GM12878 (cell line): ENCODE measurements around the gene IQUB. TPM values are rescaled to one million over a fixed set of nuclear protein-coding genes. Genes with fewer than 3 reads are reported as not detected.

ENCODE experiments used
- ATAC-seq: fragments of 200-7000 bp; cut with Tn5 transposase; 3 replicates; pipeline ENCODE4 v1.9.1; 2020; ENCODE audit warnings: mild to moderate bottlenecking, moderate library complexity
- BruUV-seq: library from RNA; stranded (reverse); fragments of 400-500 nt; replicated peaks from 2 replicates; lab custom pipeline; 2021; lab: Mats Ljungman, UMichigan
- CTCF ChIA-PET: fragments of 300-600 bp; sonication (Branson Sonifier 250); formaldehyde crosslinking; extraction: SDS; loops from one replicate; lab custom pipeline; 2021; ENCODE audit warnings: inconsistent platforms; lab: Yijun Ruan, JAX
- POLR2A ChIA-PET: fragments of 350-600 bp; formaldehyde crosslinking; extraction: SDS; loops from one replicate; lab custom pipeline; 2021; ENCODE audit warnings: inconsistent platforms; lab: Charles Lee
- RAD21 ChIA-PET: fragments of 300-600 bp; sonication (Branson Sonifier 250); formaldehyde crosslinking; loops from one replicate; lab custom pipeline; 2023; ENCODE audit warnings: antibody characterized with exemption; ENCODE audit not compliant: unreplicated experiment; lab: Charles Lee
- SMC1A ChIA-PET: fragments of 300-600 bp; sonication (Branson Sonifier 250); formaldehyde crosslinking; loops from one replicate; lab custom pipeline; 2023; ENCODE audit not compliant: unreplicated experiment, uncharacterized antibody; lab: Charles Lee
- DNase-seq: peaks from one replicate; pipeline ENCODE4 v3.0.0-alpha.2; 2011; ENCODE audit warnings: low read depth, low spot score
- FAIRE-seq: peaks from 3 replicates; lab custom pipeline; 2011; peaks lifted over from hg19 to GRCh38; lab: Jason Lieb, UNC
- H2AFZ ChIP-seq: 2 replicates; pipeline ENCODE4 v1.6.0; 2011; ENCODE audit warnings: low read depth, low read length, control low read depth; ENCODE audit not compliant: control insufficient read depth
- H3K27ac ChIP-seq: 2 replicates; pipeline ENCODE4 v1.5.1; 2011; ENCODE audit warnings: control low read depth; ENCODE audit not compliant: control insufficient read depth, insufficient read depth
- H3K27me3 ChIP-seq, 2 experiments: replicated peaks in 1 of 2; 2 replicates each; pipeline versions ENCODE4 v1.6.0 to v1.6.1; 2011; ENCODE audit warnings: low read length in 1 of 2; ENCODE audit not compliant: control insufficient read depth in 2 of 2, insufficient read depth in 2 of 2
- H3K36me3 ChIP-seq, 2 experiments: 2 replicates each; pipeline ENCODE4 v1.5.1; 2011; ENCODE audit warnings: low read length in 1 of 2; ENCODE audit not compliant: control insufficient read depth in 2 of 2, insufficient read depth in 2 of 2
- H3K4me1 ChIP-seq: 2 replicates; pipeline ENCODE4 v1.6.1; 2011; ENCODE audit warnings: mild to moderate bottlenecking, low read length, moderate library complexity, mixed read lengths; ENCODE audit not compliant: control insufficient read depth, insufficient read depth
- H3K4me2 ChIP-seq: 2 replicates; pipeline ENCODE4 v1.6.0; 2011; ENCODE audit warnings: control low read depth; ENCODE audit not compliant: control insufficient read depth, insufficient read depth
- H3K4me3 ChIP-seq: fragments of 200-600 bp; sonication (generic); 2 replicates; pipeline ENCODE4 v1.5.1; 2016
- H3K79me2 ChIP-seq: 2 replicates; pipeline ENCODE4 v1.6.0; 2011; ENCODE audit warnings: low read length; ENCODE audit not compliant: control insufficient read depth, insufficient read depth
- H3K9ac ChIP-seq: 2 replicates; pipeline ENCODE4 v1.8.0; 2011; ENCODE audit warnings: low read length, control low read depth, mixed read lengths; ENCODE audit not compliant: control insufficient read depth, insufficient read depth
- H3K9me3 ChIP-seq: replicated peaks from 3 replicates; pipeline ENCODE4 v1.5.1; 2011; ENCODE audit warnings: mild to moderate bottlenecking, low read length; ENCODE audit not compliant: control insufficient read depth, insufficient read depth
- H4K20me1 ChIP-seq: 2 replicates; pipeline ENCODE4 v1.6.0; 2011; ENCODE audit not compliant: control insufficient read depth, insufficient read depth
- BMI1 ChIP-seq: fragments of 450-650 bp; IDR thresholded peaks from 2 replicates; pipeline ENCODE4 v1.6.1; 2016; ENCODE audit warnings: mild to moderate bottlenecking, moderate library complexity, borderline replicate concordance
- EZH2 ChIP-seq: IDR thresholded peaks from 2 replicates; pipeline ENCODE4 v1.6.1; 2012; ENCODE audit warnings: low read depth, mild to moderate bottlenecking, control low read depth, inconsistent platforms, low read length, borderline replicate concordance; ENCODE audit not compliant: control insufficient read depth
- GABPA ChIP-seq: IDR thresholded peaks from 2 replicates; pipeline ENCODE4 v1.6.1; 2014; ENCODE audit warnings: antibody characterized with exemption, low read depth, mild to moderate bottlenecking, inconsistent platforms
- HCFC1 ChIP-seq: fragments of 150-350 bp; IDR thresholded peaks from 2 replicates; pipeline ENCODE4 v1.6.1; 2014; ENCODE audit warnings: low read length
- RAD51 ChIP-seq: fragments of 450-650 bp; IDR thresholded peaks from 2 replicates; pipeline ENCODE4 v1.6.1; 2016; ENCODE audit warnings: moderate library complexity, mild to moderate bottlenecking, inconsistent platforms
- SIN3A ChIP-seq: IDR thresholded peaks from 2 replicates; pipeline ENCODE4 v1.6.1; 2012; ENCODE audit warnings: low read depth, low read length, improper control_type of control experiment
- SKIL ChIP-seq: fragments of 450-650 bp; IDR thresholded peaks from 2 replicates; pipeline ENCODE4 v1.6.1; 2017; ENCODE audit warnings: mild to moderate bottlenecking, low read depth, inconsistent platforms; ENCODE audit not compliant: poor library complexity, severe bottlenecking
- SREBF2 ChIP-seq: IDR thresholded peaks from 2 replicates; pipeline ENCODE4 v1.6.1; 2012; ENCODE audit warnings: mild to moderate bottlenecking, low read length
- SRF ChIP-seq, 2 experiments: IDR thresholded peaks; 2 replicates each; pipeline ENCODE4 v1.6.1; 2011; ENCODE audit warnings: low read depth in 2 of 2, low read length in 2 of 2, mild to moderate bottlenecking in 1 of 2, moderate library complexity in 1 of 2
- STAT1 ChIP-seq: fragments of 450-650 bp; conservative IDR thresholded peaks from 2 replicates; pipeline ENCODE4 v1.6.1; 2014; ENCODE audit warnings: antibody characterized with exemption, mild to moderate bottlenecking
- TARDBP ChIP-seq: IDR thresholded peaks from 2 replicates; pipeline ENCODE4 v1.6.1; 2016; ENCODE audit warnings: borderline replicate concordance
- WRNIP1 ChIP-seq: IDR thresholded peaks from 2 replicates; pipeline ENCODE4 v1.6.1; 2011; ENCODE audit warnings: low read depth, low read length, improper control_type of control experiment, borderline replicate concordance
- YBX1 ChIP-seq: fragments of 450-650 bp; IDR thresholded peaks from 2 replicates; pipeline ENCODE4 v1.6.1; 2016; ENCODE audit warnings: antibody characterized with exemption
- ZNF24 ChIP-seq: fragments of 450-650 bp; IDR thresholded peaks from 2 replicates; pipeline ENCODE4 v1.6.1; 2017; ENCODE audit warnings: antibody characterized with exemption, mild to moderate bottlenecking
- WGBS: methylation state at CpG from one replicate; pipeline ENCODE4 v1.1.6; 2016; ENCODE audit warnings: low lambda C conversion rate; ENCODE audit not compliant: insufficient replicate concordance, insufficient coverage; ENCODE audit errors: missing lambda C conversion rate; 5-methylcytosine and 5-hydroxymethylcytosine counted together
- in situ Hi-C: fragments of 300-500 bp; cut with MboI; formaldehyde crosslinking; loops from 9 replicates; pipeline ENCODE4 v1.14.3; 2018; ENCODE audit warnings: mixed read lengths
- intact Hi-C: fragments of 100-400 bp; cut with micrococcal nuclease; formaldehyde crosslinking; loops from one replicate; pipeline ENCODE4 v1.14.2; 2022; ENCODE audit not compliant: unreplicated experiment
- polyA plus RNA-seq, 11 experiments: library from polyadenylated mRNA; depleted of rRNA in 4 of 11; unstranded in 6 of 11; stranded (reverse) in 5 of 11; fragments of >200 nt; fragmentation: Nextera tagmentation in 4 of 11; fragmentation: Illumina TruSeq in 1 of 11; extraction: Ambion mirVana in 4 of 11; extraction: Trizol in 1 of 11; gene quantifications; 1 replicate in 1 of 11; 2 replicates in 10 of 11; pipeline versions ENCODE4 v1.2.1 to v1.2.3, GENCODE V29; 2011 to 2016; ENCODE audit warnings: inconsistent platforms in 2 of 11, missing spikeins in 2 of 11, low read depth in 1 of 11
- total RNA-seq, 4 experiments: library from RNA; depleted of rRNA in 3 of 4; stranded (reverse); fragments of >200 nt in 3 of 4; fragmentation: Illumina TruSeq in 1 of 4; extraction: Trizol in 1 of 4; gene quantifications; 2 replicates each; pipeline versions ENCODE4 v1.2.1 to v1.2.3, GENCODE V29; 2013 to 2021
- TF ChIP-seq, protein P1 (sequence below): fragments of 450-650 bp; formaldehyde crosslinking; IDR thresholded peaks from 2 replicates; pipeline ENCODE4 v1.5.0; 2022; ENCODE audit warnings: mild to moderate bottlenecking, missing genetic modification characterization
- TF ChIP-seq, protein P2 (sequence below): IDR thresholded peaks from 2 replicates; pipeline ENCODE4 v1.6.1; 2011; ENCODE audit warnings: borderline replicate concordance, low read depth, mild to moderate bottlenecking, moderate library complexity, low read length; ENCODE audit not compliant: insufficient read depth, poor library complexity, severe bottlenecking

IQUB gene
- total and polyA plus RNA-seq, 10 of the 15 experiments (the other 5 are each of a cell fraction or from before 2014, with no cell fraction given) = 0.04 to 0.08 TPM; not detected in 8

GRCh38 chr7:123472750-123473445, 61.5 kb downstream of the IQUB start (continued):
- TF ChIP-seq, protein P1, sequence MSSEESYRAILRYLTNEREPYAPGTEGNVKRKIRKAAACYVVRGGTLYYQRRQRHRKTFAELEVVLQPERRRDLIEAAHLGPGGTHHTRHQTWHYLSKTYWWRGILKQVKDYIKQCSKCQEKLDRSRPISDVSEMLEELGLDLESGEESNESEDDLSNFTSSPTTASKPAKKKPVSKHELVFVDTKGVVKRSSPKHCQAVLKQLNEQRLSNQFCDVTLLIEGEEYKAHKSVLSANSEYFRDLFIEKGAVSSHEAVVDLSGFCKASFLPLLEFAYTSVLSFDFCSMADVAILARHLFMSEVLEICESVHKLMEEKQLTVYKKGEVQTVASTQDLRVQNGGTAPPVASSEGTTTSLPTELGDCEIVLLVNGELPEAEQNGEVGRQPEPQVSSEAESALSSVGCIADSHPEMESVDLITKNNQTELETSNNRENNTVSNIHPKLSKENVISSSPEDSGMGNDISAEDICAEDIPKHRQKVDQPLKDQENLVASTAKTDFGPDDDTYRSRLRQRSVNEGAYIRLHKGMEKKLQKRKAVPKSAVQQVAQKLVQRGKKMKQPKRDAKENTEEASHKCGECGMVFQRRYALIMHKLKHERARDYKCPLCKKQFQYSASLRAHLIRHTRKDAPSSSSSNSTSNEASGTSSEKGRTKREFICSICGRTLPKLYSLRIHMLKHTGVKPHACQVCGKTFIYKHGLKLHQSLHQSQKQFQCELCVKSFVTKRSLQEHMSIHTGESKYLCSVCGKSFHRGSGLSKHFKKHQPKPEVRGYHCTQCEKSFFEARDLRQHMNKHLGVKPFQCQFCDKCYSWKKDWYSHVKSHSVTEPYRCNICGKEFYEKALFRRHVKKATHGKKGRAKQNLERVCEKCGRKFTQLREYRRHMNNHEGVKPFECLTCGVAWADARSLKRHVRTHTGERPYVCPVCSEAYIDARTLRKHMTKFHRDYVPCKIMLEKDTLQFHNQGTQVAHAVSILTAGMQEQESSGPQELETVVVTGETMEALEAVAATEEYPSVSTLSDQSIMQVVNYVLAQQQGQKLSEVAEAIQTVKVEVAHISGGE = no peak
- TF ChIP-seq YBX1 = no peak

DNA sequence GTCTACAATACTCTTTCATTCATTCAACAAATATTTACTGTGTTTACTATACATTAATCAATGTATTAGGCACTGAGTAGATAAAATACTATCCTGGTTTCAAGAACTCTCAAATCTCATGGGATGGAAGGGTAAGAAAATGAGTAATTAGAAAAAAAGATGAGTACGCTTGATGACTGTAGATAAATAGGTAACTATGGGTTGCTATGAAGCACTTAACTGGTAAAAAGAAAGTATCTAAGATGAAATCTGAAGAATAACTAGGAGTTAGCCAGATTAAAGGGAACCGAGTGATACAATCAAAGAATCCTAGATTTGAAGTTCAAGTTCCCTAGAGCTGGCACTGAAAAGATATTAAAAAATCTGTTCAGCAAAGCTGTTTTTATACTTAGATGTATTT, 62.1 kb downstream of the IQUB start:
- no peaks in the 10 kb centered on the region for H3K27me3 ChIP-seq
- CTCF ChIA-PET = interaction anchor here (1.7 kb wide), 1 partner anchor 21 kb away, joined by 10 read pairs; no protein-coding TSS in a partner anchor
- no peak overlapping the region for H3K27ac ChIP-seq
- no TSS peak for BruUV-seq
- H3K4me1 ChIP-seq = no peaks in the 10 kb centered on the region
- RAD21 ChIA-PET = no interaction called here
- intact Hi-C loops = no loop called here
- no peaks in the 10 kb centered on the region for H4K20me1 ChIP-seq
- no peaks in the 10 kb centered on the region for H3K79me2 ChIP-seq
- H3K4me2 ChIP-seq = no peak overlapping the region
- no peak for DNase-seq
- SMC1A ChIA-PET = interaction anchor here (1.1 kb wide), 1 partner anchor 143 kb away, joined by 3 read pairs; no protein-coding TSS in a partner anchor
- POLR2A ChIA-PET = no interaction called here
- H3K4me3 ChIP-seq = no peak overlapping the region
- H3K9ac ChIP-seq = no peak overlapping the region
- no peaks in the 10 kb centered on the region for H3K9me3 ChIP-seq
- no peak for TF ChIP-seq GABPA
- no peak for TF ChIP-seq WRNIP1
- TF ChIP-seq SRF (IDR thresholded peaks at IDR 0.05; ENCODE audit: low read depth in 2 of 2, low read length in 2 of 2) = no peak
- TF ChIP-seq STAT1 = no peak
- TF ChIP-seq SREBF2 = no peak
- no peak for TF ChIP-seq SKIL
- TF ChIP-seq SIN3A = no peak
- no peak for TF ChIP-seq TARDBP
- TF ChIP-seq, protein P2, sequence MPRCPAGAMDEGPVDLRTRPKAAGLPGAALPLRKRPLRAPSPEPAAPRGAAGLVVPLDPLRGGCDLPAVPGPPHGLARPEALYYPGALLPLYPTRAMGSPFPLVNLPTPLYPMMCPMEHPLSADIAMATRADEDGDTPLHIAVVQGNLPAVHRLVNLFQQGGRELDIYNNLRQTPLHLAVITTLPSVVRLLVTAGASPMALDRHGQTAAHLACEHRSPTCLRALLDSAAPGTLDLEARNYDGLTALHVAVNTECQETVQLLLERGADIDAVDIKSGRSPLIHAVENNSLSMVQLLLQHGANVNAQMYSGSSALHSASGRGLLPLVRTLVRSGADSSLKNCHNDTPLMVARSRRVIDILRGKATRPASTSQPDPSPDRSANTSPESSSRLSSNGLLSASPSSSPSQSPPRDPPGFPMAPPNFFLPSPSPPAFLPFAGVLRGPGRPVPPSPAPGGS = no peak
- no peak for TF ChIP-seq EZH2
- TF ChIP-seq ZNF24 = no peak
- TF ChIP-seq BMI1 = no peak
- TF ChIP-seq RAD51 = no peak
- no peak for TF ChIP-seq HCFC1
- TF ChIP-seq, all 136 proteins: peak for 0
- ATAC-seq (no peak), FAIRE-seq (no peak)
- H3K36me3 ChIP-seq = no peaks in the 10 kb centered on the region
- H2AFZ ChIP-seq = no peak overlapping the region
- WGBS = 21% methylated on average over 2 of the region's 2 CpGs
- in situ Hi-C loops = no loop called here
